ENCODE measurements around the gene TTC21B. TPM values are rescaled to one million over a fixed set of nuclear protein-coding genes. Genes with fewer than 3 reads are reported as not detected.

TTC21B gene
- total RNA-seq, 1 experiment from 2014 or later: 83.0 TPM

- H3K27me3 ChIP-seq (replicated peaks; ENCODE audit: insufficient read depth, low read depth, low read length, poor library complexity): no peaks in the 10 kb centered on the region
- POLR2A ChIA-PET (ENCODE audit: low non-redundant PET): no interaction called here
- no peak overlapping the region for H3K27ac ChIP-seq (ENCODE audit: low read depth, low read length, poor library complexity, severe bottlenecking)
- no peak overlapping the region for H3K4me3 ChIP-seq (ENCODE audit: low read depth, low read length, poor library complexity, severe bottlenecking)
- DNase-seq (ENCODE audit: low spot score): no peak
- H3K36me3 ChIP-seq (ENCODE audit: insufficient read depth, low read length, poor library complexity, severe bottlenecking): peaks cover 31% of the 10 kb centered on the region
- peaks cover 29% of the 10 kb centered on the region for H3K4me1 ChIP-seq (ENCODE audit: insufficient read depth, low read length, poor library complexity, severe bottlenecking)
- H3K9me3 ChIP-seq (ENCODE audit: low read depth, low read length, poor library complexity, severe bottlenecking): no peaks in the 10 kb centered on the region
- TF ChIP-seq EZH2 (IDR thresholded peaks at IDR 0.05; ENCODE audit: borderline replicate concordance, low read depth, low read length, poor library complexity, severe bottlenecking): no peak
- TF ChIP-seq, protein P1, sequence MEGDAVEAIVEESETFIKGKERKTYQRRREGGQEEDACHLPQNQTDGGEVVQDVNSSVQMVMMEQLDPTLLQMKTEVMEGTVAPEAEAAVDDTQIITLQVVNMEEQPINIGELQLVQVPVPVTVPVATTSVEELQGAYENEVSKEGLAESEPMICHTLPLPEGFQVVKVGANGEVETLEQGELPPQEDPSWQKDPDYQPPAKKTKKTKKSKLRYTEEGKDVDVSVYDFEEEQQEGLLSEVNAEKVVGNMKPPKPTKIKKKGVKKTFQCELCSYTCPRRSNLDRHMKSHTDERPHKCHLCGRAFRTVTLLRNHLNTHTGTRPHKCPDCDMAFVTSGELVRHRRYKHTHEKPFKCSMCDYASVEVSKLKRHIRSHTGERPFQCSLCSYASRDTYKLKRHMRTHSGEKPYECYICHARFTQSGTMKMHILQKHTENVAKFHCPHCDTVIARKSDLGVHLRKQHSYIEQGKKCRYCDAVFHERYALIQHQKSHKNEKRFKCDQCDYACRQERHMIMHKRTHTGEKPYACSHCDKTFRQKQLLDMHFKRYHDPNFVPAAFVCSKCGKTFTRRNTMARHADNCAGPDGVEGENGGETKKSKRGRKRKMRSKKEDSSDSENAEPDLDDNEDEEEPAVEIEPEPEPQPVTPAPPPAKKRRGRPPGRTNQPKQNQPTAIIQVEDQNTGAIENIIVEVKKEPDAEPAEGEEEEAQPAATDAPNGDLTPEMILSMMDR (conservative IDR thresholded peaks at IDR 0.05; ENCODE audit: low read depth, low read length): no peak
- no TSS peak for BruUV-seq (replicated peaks)
- CTCF ChIA-PET: no interaction called here
- intact Hi-C loops (cut with micrococcal nuclease; ENCODE audit: unreplicated experiment): loop anchor here (10.0 kb wide), 2 partner anchors 464 to 496 kb away; no protein-coding TSS in a partner anchor
Measured at GRCh38 chr2:165950438-165950837, 3.1 kb downstream of the TTC21B start.

- Histone ChIP-seq H3K27ac (ENCODE audit: low read depth, low read length, poor library complexity, severe bottlenecking) (no peak overlapping the region), H3K36me3 (ENCODE audit: insufficient read depth, low read length, poor library complexity, severe bottlenecking) (peaks cover 85% of the 10 kb centered on the region), H3K4me3 (ENCODE audit: low read depth, low read length, poor library complexity, severe bottlenecking) (no peak overlapping the region), H3K27me3 (replicated peaks; ENCODE audit: insufficient read depth, low read depth, low read length, poor library complexity) (no peaks in the 10 kb centered on the region), H3K4me1 (ENCODE audit: insufficient read depth, low read length, poor library complexity, severe bottlenecking) (no peaks in the 10 kb centered on the region), H3K9me3 (ENCODE audit: low read depth, low read length, poor library complexity, severe bottlenecking) (no peaks in the 10 kb centered on the region)
- POLR2A ChIA-PET (ENCODE audit: low non-redundant PET): no interaction called here
- TF ChIP-seq, protein P1 (conservative IDR thresholded peaks at IDR 0.05; ENCODE audit: low read depth, low read length): no peak
- TF ChIP-seq EZH2 (IDR thresholded peaks at IDR 0.05; ENCODE audit: borderline replicate concordance, low read depth, low read length, poor library complexity, severe bottlenecking): no peak
- CTCF ChIA-PET: no interaction called here
- no TSS peak for BruUV-seq (replicated peaks)
- intact Hi-C loops (cut with micrococcal nuclease; ENCODE audit: unreplicated experiment): no loop called here
- no peak for DNase-seq (ENCODE audit: low spot score)
Measured at GRCh38 chr2:165941827-165942226, 11.7 kb downstream of the TTC21B start.

GRCh38 chr2:165938237-165938636 is 15.3 kb downstream of the TTC21B start:
- TF ChIP-seq, protein P1 (conservative IDR thresholded peaks at IDR 0.05; ENCODE audit: low read depth, low read length): no peak
- no peak for TF ChIP-seq EZH2 (IDR thresholded peaks at IDR 0.05; ENCODE audit: borderline replicate concordance, low read depth, low read length, poor library complexity, severe bottlenecking)
- intact Hi-C loops (cut with micrococcal nuclease; ENCODE audit: unreplicated experiment): no loop called here
- Histone ChIP-seq H3K4me3 (ENCODE audit: low read depth, low read length, poor library complexity, severe bottlenecking) (no peak overlapping the region), H3K4me1 (ENCODE audit: insufficient read depth, low read length, poor library complexity, severe bottlenecking) (no peaks in the 10 kb centered on the region), H3K27me3 (replicated peaks; ENCODE audit: insufficient read depth, low read depth, low read length, poor library complexity) (no peaks in the 10 kb centered on the region), H3K27ac (ENCODE audit: low read depth, low read length, poor library complexity, severe bottlenecking) (no peak overlapping the region), H3K36me3 (ENCODE audit: insufficient read depth, low read length, poor library complexity, severe bottlenecking) (peaks cover 87% of the 10 kb centered on the region), H3K9me3 (ENCODE audit: low read depth, low read length, poor library complexity, severe bottlenecking) (no peaks in the 10 kb centered on the region)
- ChIA-PET CTCF (no interaction called here), POLR2A (ENCODE audit: low non-redundant PET) (no interaction called here)
- BruUV-seq (replicated peaks): no TSS peak
- DNase-seq (ENCODE audit: low spot score): no peak
